HG02610 (cell line): ENCODE measurements around the gene ALK.

Experiments
- ATAC-seq: cut with Tn5 transposase; IDR thresholded peaks from one replicate; pipeline ENCODE4 v1.9.1; 2021; ENCODE audit warnings: mild to moderate bottlenecking, moderate library complexity; ENCODE audit not compliant: unreplicated experiment

ALK gene

DNA sequence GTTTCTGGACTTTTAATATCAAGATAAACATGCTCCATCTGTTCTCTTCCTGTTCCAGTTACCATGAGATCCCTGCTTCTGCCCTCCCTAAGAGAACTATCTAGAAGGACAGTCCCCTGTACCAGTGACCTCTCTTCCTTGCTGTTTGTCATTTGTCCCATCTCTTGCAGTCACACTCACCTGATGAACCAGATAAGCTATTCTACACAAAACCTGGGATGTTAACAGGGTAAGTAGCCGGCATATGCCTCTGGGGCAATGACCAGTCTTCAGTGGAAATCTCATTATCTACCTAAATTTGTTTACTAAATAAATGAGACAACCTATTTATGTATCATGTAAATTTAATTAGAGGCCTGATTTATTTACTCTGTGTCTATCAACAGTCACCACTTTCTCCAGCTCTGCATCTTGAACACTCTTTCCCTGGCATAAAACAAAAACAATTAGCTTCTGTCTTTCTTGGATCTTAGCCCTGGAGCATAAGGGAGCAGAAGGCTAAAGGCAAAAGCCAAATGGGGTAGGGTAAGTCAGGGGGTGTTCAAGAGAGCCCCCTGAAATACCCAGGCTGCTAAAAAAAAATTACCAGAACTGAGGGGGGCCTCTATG lies 337.7 kb downstream of the ALK start:
- ATAC-seq: peak; percentile 14

DNA sequence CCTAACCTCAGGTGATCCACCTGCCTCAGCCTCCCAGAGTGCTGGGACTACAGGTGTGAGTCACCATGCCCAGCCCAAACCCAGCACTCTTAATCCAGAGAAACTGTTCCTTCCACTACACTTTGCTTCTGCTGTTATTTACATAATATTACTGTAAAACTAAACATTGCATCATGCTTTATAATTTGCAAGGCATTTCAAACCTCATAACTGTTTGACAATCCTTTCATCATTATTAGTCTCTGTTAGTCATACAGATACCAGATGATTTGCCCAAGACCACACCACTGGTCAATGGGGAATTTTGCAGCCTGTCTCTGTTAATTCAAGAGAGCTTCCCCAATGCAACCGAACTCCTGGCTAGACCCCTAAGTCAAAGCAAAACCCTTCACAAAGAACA lies 338.3 kb downstream of the ALK start:
- peak; percentile 92 for ATAC-seq

DNA sequence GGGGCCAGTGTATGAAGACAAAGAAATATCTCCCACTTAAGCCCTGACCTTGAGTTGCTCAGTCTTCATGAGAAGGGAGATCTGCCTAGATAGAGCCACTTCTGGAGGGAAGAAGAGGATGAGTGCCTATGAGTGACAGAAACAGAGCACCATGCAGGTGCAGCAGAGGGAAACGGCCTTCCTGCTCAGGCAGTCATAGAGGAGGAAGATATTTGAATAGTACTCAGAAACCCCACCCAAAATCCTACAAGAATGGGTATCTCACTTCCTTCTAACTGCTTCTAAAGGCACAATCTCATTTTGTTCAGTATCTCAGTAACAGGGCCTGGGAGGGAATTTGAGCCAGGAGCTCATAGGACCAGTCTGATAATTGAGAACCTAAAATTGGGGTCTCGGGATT lies 339.3 kb downstream of the ALK start:
- no peak for ATAC-seq

DNA sequence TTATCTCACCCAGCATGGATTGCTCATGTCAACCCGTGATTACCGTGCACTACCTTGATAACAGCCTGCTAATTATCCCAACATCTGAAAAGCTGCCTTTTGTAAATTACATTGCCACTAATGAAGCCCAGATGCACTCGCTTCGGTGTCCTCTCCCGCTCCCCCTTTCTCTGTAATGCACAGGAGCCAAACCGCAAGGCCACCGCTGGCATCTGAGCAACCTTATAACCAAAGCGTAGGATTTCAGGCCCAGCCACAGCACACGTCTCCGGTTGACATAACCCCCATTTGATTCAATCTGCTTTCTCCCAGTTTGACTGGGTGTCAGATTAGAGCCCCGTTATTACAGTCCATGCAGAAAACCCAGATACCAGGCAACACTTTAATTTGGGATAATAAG lies 341.2 kb downstream of the ALK start:
- no peak for ATAC-seq

DNA sequence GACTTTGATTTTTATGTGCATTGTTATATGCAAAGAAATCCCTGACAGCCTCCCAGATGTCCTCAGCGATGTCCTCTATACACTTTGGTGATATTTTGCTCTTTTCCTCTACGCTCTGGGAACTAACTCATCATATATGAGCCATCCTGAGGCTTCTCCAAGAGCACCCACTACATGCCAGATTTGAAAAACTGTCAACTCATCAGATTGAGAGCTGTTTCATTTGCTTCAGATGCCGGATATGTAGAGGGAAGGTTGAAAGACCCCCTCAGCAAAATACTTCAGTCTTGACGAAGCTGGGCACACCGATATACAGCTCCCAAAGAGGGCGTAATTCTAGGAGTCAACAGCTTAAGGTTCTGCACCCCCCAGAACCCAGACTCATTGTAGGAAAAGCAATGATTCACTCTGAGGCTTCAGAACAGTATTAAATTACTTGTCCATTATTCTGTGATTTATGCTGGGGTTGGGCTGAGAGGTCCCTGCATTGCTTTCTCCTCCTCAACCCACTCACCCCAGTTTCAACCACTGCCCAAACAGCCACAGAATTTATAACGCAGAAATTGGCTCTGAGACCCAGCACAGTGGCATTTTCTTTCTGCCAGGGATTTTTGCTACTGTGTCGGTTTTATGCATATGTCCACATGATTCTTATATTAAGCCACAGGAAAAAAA lies 341.8 kb downstream of the ALK start:
- ATAC-seq: no peak

DNA sequence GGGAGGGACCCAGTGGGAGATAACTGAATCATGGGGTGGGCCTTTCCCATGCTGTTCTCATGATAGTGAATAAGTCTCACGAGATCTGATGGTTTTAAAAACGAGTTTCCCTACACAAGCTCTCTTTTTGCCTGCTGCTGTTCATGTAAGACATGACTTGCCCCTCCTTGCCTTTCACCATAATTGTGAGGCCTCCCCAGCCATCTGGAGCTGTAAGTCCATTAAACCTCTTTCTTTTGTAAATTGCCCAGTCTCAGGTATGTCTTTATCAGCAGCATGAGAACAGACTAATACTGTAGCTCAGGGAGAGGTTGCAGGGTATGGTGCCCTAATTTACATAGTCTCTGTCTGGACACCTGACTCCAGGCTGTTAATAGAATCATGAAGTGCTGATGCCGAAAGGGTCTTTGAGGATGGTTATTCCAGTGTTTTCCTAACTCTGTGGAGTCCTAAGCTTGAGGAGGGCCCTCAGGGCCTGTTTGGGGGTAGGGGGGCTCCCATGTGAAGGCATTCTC lies 343.2 kb downstream of the ALK start:
- ATAC-seq: no peak

DNA sequence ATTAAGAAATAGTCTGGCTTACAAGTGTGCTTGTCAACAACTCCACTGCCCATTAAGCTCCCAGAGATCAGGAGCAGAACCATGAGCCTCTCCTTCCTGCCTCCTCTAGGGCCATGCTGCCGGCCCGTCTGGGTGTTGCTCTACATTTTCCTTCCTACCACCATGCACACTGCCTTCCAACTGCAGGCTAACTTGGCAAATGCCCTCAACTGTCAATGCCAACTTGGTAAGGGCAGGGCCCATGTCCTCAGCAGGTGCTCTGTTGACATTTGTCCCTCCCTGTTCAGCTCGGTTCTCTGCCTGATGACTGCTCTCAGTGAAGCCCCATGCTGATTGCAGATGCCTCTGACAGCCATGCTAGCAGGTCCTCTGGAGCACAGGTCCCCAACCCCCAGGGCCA lies 345.2 kb downstream of the ALK start:
- no peak for ATAC-seq

DNA sequence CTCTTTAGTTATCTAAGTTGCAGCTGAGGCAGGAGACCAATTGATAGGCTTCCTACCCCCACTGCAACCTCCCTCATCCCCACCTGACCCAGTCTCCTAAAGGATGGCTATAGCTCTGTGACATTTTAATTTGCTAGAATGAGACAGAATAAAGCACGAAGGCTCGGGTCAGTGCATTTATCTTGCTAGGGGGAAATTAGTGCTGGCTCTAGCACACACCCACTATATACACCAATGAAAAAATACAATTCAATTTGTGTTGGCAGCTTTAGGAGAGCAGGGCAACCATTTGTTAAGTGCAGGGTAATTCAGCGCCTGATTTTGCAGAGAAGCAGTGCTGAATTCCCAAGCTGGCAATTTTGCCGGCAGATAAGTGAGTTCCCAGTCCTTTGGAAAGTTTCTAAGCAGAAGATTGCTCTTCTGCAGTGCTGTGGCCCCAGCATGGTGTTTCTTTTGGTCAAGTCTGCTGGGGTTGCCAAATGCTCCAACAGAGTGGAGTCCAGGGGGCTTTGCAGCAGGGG lies 346.0 kb downstream of the ALK start:
- ATAC-seq: no peak

DNA sequence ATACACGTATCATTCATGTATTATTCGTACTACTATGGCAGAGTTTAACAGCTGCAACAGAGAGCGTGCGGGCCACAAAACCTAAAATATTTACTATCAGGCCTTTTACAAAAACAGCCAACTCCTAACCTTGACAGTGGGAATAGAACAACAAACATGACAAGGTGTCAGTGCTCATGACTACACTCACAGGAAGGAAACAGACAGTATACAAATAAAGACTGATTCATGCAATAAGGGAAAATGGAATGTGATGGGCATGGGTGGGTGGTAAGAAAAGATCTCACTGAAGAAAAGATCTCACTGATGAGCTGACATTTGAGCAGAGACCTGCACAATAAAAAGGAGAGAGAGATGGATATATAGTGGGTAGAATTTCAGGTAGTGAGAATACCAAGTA lies 347.8 kb downstream of the ALK start:
- no peak for ATAC-seq

DNA sequence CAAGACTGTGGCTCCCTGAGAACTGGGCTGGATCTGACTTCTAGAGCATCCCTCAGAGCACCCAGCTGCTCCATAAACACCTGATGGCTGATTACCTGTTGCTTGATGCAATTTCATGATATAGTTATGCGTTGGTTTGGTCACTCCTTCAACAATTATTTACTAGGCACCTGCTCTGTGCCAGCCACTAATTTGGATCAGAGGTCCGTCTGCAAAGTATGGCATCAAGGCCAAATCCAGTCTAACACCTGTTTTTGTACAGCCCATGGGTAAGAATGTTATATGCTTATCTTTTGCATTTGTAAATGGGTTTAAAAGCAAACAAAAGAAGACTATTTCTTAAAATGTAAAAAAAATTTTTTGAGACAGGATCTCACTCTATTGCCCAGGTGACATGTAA lies 348.2 kb downstream of the ALK start:
- ATAC-seq: no peak

DNA sequence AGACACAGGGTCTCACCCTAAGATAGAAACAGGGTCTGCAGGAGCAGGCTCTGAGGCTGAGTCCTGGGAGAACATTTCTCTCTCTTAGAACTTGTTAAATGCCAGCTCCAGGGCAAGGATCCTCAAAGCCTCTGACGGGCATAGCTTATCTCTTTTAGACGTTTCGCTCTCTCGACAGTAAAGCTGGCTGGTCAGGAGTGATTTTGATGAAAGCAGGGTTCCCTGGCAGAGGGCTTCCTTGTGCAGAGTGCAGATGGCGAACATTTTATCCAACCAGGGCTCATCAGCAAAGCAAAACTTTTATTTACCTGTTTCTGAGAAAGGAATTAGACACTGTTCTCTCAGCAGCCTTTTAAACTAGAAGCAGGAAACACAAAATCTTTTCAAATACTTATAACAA lies 350.8 kb downstream of the ALK start:
- no peak for ATAC-seq

DNA sequence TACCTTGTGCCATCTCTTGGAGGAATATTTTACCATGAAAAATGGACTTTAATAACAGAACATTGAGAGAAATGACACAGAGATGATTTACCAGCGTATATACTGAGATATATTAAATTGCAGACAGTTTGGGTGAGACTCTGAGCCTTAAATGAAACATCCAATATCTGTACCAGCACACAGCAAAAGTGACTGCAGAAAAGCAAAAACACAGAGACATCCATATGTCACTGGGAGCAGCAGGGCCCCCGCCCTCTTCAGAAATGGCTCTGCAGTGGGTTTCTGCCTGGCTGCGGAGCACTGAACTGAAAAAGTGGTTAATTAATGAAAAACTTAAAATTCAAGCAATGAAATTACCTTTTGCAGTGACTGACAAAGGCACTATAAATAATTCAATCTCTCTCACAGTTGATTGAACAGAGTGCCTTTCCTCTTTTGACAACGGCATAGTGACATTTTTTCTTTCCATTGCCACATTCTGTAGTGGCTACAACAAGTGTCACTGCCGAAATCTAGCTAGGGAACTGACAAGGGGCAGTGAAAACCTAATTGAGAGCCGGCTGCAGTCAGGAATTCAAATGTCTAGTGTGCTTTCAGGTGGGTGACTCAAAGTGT lies 353.4 kb downstream of the ALK start:
- ATAC-seq: no peak

DNA sequence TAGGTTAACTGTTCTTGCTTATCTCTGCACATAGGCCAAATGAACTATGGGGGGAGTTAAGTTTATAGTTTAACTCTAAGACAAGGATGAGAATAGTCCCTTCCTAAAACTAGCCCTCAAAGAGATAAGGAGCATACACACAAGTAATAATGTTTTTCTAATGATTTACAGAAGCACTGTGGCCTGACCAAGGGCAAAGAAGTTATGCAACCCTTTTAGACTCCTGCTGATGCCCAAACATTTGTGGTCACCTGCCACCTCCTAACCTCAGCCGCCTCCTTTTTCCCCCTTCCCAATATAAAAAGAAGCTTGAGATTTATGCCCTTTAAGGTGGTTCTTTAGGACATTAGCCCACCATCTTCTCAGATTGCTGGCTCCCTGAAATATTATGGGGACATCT lies 357.7 kb downstream of the ALK start:
- no peak for ATAC-seq

DNA sequence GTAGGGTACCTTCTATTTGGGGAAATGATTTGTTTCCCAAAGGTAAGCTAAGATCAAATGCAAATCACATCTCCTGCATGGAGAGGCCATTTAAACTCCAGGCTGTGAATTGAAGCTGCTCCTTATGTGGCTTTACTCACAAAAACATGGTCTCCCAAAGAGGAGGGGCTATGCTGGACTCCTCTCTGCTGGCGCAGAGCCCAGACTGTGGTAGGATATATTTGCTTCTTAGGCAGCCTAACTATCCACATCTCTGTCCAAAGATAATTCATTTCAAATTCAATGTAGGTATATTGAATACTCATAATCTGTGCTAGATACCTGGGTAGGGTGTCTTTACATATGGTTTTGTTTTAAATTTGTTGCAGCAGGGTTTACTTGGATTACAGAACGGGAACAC lies 358.5 kb downstream of the ALK start:
- no peak for ATAC-seq

DNA sequence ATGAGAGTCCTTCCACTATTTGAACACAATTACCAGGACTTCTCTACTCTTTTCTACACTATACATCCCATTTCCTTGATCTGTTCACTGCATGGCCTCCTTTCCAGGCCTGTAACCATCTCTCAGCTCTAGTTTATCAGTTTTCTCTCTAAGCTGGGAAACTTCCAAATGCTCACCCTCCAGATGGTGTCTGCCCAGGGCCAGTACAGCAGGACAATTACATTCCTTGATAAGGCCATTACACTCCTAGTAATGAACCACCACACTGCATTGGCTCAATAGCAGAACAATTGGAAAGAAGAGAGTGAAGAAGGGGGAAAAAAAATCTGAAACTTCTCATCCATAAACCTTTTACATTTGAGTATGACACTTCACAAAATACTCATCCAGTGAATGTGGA lies 359.1 kb downstream of the ALK start:
- no peak for ATAC-seq

DNA sequence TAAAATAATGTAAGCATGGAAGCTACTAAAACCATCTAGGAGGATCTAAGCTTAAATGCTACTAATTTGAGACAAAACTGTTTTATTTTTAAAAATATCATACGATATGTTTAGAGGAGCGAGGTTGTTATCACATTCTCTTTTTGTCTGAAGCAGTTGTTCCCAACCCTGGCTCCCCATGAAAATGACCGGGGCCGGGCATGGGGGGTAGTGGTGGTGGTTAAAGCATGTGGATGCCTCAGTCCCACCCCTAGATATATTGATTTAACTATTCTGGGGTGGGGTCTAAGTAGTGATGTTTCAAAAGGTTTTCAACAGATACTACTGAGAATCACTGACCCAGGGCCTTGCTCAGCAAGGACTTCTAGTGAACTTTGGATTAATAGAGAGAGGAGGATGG lies 359.8 kb downstream of the ALK start:
- ATAC-seq: no peak

DNA sequence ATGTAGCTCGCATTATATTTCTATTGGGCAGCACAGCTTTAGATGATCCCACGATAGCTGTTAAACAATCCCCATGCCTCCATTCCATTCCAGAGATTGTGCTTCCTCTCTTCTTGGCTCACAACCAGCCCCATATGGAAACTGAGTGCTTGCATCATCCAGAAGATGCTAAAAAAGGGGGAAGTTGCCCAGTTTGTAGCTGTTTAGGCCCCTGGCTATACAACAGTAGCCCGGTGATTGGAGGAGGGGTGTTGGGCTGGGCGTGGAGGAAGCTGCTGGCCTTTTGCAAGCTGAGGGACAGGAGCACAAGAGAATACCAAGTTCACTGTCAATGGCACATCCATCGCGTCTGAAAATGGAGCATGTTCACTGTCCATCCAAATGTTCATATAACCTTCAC lies 360.2 kb downstream of the ALK start:
- ATAC-seq: no peak

DNA sequence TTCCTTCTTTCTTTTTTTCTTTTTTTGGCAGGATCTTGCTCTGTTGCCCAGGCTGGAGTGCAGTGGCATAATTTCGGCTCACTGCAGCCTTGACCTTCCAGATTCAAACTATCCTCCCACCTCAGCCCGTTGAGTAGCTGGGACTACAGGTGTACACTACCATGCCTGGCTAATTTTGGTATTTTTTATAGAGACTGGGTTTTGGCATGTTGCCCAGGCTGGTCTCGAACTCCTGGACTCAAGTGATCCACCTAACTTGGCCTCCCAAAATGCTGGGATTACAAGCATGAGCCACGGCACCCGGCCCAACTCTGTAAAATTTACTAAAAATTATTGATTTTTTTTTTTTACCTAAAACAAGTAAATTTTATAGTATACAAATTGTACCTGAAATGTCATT lies 360.8 kb downstream of the ALK start:
- no peak for ATAC-seq

DNA sequence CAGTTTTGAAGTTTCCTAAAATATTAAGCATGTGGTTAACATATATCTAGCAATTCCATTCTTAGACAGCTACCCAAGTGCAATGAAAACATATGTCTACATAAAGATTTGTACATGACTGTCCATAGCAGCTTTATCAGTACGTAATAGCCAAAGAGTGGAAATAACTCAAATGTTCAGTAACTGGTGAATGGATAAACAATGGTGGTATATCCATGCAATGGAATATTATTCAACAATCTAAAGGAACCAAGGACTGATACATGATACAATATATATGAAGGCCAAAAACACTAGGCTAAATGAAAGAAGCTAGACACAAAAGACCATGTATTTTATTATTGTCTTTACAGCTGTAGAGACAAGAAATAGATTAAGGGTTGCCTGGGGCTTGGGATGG lies 361.4 kb downstream of the ALK start:
- no peak for ATAC-seq

DNA sequence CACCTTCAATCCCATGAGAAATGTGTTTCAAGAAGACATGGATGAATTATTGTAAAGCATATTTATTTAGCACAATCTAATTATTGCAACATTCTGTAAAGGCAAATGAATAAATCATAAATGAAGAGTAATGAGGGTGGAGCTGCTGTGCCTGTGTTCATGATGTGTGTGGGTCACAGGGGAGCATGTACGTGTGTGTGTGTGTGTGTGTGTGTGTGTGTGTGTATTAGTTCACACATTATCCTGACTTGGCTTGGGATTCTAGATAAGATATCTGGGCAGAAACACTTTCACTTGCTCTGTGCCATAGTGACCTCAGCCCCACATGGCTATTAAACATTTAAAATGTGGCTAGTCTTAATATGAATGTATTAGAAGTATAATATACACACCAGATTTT lies 361.8 kb downstream of the ALK start:
- no peak for ATAC-seq

DNA sequence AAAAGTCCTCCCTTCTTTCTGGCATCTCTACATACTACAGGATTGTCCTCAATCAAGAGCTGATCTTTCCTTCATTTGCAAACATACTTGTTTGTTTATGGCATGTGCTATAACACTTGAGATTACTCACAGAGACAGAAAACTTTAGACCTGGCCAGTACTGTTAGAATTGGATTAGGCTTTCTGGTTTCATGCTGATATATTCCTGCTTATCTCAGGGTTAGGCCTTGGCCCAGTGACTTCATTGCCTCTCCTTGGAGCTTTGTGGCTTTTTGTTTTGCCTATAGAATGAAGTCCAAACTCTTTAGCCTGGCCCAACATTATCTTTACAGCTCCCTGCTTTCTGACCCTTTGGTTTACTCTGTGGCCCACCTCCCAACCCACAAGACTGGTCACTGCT lies 363.3 kb downstream of the ALK start:
- ATAC-seq: no peak

DNA sequence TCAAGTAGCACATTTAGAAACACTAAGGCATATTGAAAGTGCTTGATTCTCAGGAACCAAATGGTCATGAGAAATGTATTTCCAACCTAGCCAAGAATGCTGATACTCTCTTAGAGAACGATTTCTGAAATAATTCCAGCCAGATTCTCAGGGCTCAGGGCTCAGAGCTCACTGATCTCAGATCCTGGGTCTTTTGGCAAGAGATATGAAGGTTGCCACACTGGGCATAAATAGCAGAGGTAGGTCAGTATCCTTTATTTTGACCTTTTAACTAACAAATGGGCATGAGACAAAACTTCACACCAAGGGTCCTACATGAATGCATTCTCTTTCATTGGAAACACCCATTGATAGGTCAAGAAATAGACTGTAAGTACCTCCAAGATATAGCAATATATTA lies 364.1 kb downstream of the ALK start:
- no peak for ATAC-seq
